RWPE1 (cell line): ENCODE data around the gene STK35.

Experiments
- CTCF ChIA-PET: fragments of 350-600 bp; sonication (Branson Sonifier 250); formaldehyde crosslinking; extraction: SDS; loops from one replicate; lab custom pipeline; 2021; lab: Yijun Ruan, JAX
- POLR2A ChIA-PET: fragments of 400-600 bp; formaldehyde crosslinking; extraction: SDS; loops from one replicate; lab custom pipeline; 2020; ENCODE audit warnings: antibody characterized with exemption; ENCODE audit not compliant: low non-redundant PET; lab: Yijun Ruan, JAX
- DNase-seq: peaks from one replicate; pipeline ENCODE4 v3.0.0; 2012; ENCODE audit warnings: low spot score
- H3K27ac ChIP-seq: fragments of 450-650 bp; 2 replicates; pipeline ENCODE4 v1.5.1; 2017
- CTCF ChIP-seq: fragments of 450-650 bp; conservative IDR thresholded peaks from 2 replicates; pipeline ENCODE4 v1.5.1; 2017; ENCODE audit warnings: low read depth, mild to moderate bottlenecking

STK35 gene

GRCh38 chr20:2101057-2101864, at the start of gene STK35:
STK35 (plus strand) TSS chr20:2101827; CDS start chr20:2101882, 55 bp downstream.
- ChIA-PET CTCF (interaction anchor here (1.1 kb wide), 1 partner anchor 8 kb away, joined by 5 read pairs; no protein-coding TSS in a partner anchor), POLR2A (no interaction called here)
- no peak for TF ChIP-seq CTCF
- peak; percentile 89 for DNase-seq
- H3K27ac ChIP-seq, result peak within 1 kb of the TSS; percentile 99

GRCh38 chr20:2051946-2052345, 49.7 kb upstream of the STK35 start:
- H3K27ac ChIP-seq, result no peak overlapping the region
- CTCF ChIA-PET, result interaction anchor here (0.6 kb wide), 1 partner anchor 614 kb away, joined by 3 read pairs; no protein-coding TSS in a partner anchor
- DNase-seq, result no peak
- POLR2A ChIA-PET, result no interaction called here
- TF ChIP-seq CTCF, result no peak

- CTCF ChIA-PET, result interaction anchor here (0.6 kb wide), 2 partner anchors 27 to 615 kb away, joined by 3 read pairs; no protein-coding TSS in a partner anchor
- POLR2A ChIA-PET, result no interaction called here
- no peak overlapping the region for H3K27ac ChIP-seq
- TF ChIP-seq CTCF, result no peak
- DNase-seq, result no peak
Measured at GRCh38 chr20:2052741-2053140, 48.9 kb upstream of the STK35 start.

- CTCF ChIA-PET, result interaction anchor here (0.8 kb wide), 1 partner anchor 103 kb away, joined by 3 read pairs; no protein-coding TSS in a partner anchor
Measured at GRCh38 chr20:2053615-2054014, 48.0 kb upstream of the STK35 start.

GRCh38 chr20:2054911-2055310, 46.7 kb upstream of the STK35 start:
- TF ChIP-seq CTCF, result no peak
- no peak overlapping the region for H3K27ac ChIP-seq
- ChIA-PET CTCF (interaction anchor here (0.5 kb wide), 1 partner anchor 38 kb away, joined by 3 read pairs; no protein-coding TSS in a partner anchor), POLR2A (no interaction called here)
- DNase-seq, result no peak

More at GRCh38 chr20:2053615-2054014, 48.0 kb upstream of the STK35 start:
- H3K27ac ChIP-seq, result no peak overlapping the region
- POLR2A ChIA-PET, result no interaction called here
- DNase-seq, result no peak
- no peak for TF ChIP-seq CTCF

- no peak overlapping the region for H3K27ac ChIP-seq
- no peak for TF ChIP-seq CTCF
- ChIA-PET POLR2A (no interaction called here), CTCF (no interaction called here)
- DNase-seq, result no peak
Measured at GRCh38 chr20:2059411-2059810, 42.2 kb upstream of the STK35 start.
